22Rv1 (cell line): ENCODE measurements around the gene FGD6.

Source experiments
- ZFX ChIP-seq: fragments of 450-650 bp; IDR thresholded peaks from 2 replicates; pipeline ENCODE4 v1.6.1; 2017; ENCODE audit warnings: antibody characterized with exemption, borderline replicate concordance
- TF ChIP-seq, protein P1 (sequence below): fragments of 450-650 bp; IDR thresholded peaks from 2 replicates; pipeline ENCODE4 v1.5.1; 2017; ENCODE audit warnings: mild to moderate bottlenecking

DNA sequence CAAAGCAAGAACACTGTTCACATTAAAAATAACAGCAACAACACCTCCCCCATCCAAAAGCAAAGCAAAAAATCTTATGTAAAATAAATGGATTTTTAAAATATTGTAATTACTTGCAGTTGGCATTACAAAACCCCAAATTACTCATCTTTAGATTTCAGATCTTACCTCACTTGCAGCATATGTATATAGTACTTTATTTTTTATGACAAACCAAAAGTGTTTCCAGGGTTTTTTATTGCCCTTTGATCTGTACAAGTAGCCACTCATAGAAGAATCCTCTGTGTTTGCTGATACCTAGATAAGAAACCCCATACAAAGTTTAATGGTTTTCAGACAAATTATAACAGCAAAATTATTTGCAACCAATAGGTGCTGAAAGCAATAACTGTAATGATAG is 131.7 kb downstream of the FGD6 start:
- TF ChIP-seq, protein P1, sequence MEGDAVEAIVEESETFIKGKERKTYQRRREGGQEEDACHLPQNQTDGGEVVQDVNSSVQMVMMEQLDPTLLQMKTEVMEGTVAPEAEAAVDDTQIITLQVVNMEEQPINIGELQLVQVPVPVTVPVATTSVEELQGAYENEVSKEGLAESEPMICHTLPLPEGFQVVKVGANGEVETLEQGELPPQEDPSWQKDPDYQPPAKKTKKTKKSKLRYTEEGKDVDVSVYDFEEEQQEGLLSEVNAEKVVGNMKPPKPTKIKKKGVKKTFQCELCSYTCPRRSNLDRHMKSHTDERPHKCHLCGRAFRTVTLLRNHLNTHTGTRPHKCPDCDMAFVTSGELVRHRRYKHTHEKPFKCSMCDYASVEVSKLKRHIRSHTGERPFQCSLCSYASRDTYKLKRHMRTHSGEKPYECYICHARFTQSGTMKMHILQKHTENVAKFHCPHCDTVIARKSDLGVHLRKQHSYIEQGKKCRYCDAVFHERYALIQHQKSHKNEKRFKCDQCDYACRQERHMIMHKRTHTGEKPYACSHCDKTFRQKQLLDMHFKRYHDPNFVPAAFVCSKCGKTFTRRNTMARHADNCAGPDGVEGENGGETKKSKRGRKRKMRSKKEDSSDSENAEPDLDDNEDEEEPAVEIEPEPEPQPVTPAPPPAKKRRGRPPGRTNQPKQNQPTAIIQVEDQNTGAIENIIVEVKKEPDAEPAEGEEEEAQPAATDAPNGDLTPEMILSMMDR, result no peak
- TF ChIP-seq ZFX, result no peak
